ENCODE measurements around the gene SUMO2. TPM values are rescaled to one million over a fixed set of nuclear protein-coding genes. Genes with fewer than 3 reads are reported as not detected.
"Not testable (repeated sequence)": the region's sequence is repeated elsewhere in the genome, so short reads cannot be mapped to it uniquely, and the experiment has no call there.

Gene SUMO2
- total RNA-seq, 2 experiments from 2014 or later, result 491 to 520 TPM

- ATAC-seq (peak; percentile 10), DNase-seq (peak; percentile 60)
- CTCF ChIA-PET, result interaction anchor here (0.7 to 2.4 kb wide), 11 partner anchors 10 to 169 kb away, joined by 3 to 18 read pairs (median 4); partner anchors contain the start of genes MIF4GD and MRPL58
- Mint-ChIP-seq H3K36me3 (ENCODE audit: low read depth) (peaks cover 36% of the 10 kb centered on the region), H3K4me3 (peak overlapping the region; percentile 90), H3K4me1 (ENCODE audit: low read depth) (peaks cover 44% of the 10 kb centered on the region), H3K27ac (peak overlapping the region; percentile 90), H3K27me3 (ENCODE audit: low read depth) (no peaks in the 10 kb centered on the region), H3K9me3 (ENCODE audit: insufficient read depth) (no peaks in the 10 kb centered on the region)
- POLR2A ChIA-PET, result interaction anchor here (0.7 to 2.4 kb wide), 7 partner anchors 8 to 169 kb away, joined by 3 to 9 read pairs (median 4); partner anchors contain the start of genes JPT1, MIF4GD and NUP85
Observed at GRCh38 chr17:75181608-75182318, 996 bp downstream of the SUMO2 start.

DNA sequence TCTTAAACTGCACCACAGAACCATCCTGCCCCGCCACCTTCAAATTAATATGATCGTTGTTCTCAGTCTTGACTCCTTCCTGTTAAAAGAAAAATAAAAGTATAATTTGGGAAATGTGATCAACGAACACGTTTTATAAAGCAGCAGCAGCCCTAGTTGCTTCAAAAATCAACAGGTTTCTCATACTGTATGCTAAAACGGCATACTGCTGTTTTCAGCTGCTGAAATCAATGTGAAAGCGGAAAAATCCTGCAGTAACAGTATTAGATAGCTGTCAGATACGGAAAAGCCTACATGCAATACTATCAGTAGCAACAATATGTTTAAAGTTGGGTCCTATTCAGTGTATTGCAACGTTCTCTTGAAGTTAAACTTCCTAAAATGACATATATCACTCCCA is 1.6 kb downstream of the SUMO2 start:
- CTCF ChIA-PET, result interaction anchor here (0.7 to 2.1 kb wide), 10 partner anchors 10 to 168 kb away, joined by 3 to 18 read pairs (median 4); partner anchors contain the start of genes MIF4GD and MRPL58
- DNase-seq (no peak), ATAC-seq (no peak)
- H3K9me3 Mint-ChIP-seq (ENCODE audit: insufficient read depth), result no peaks in the 10 kb centered on the region
- no peaks in the 10 kb centered on the region for H3K27me3 Mint-ChIP-seq (ENCODE audit: low read depth)
- peak overlapping the region; percentile 90 for H3K27ac Mint-ChIP-seq
- POLR2A ChIA-PET, result interaction anchor here (0.7 to 2.4 kb wide), 6 partner anchors 8 to 168 kb away, joined by 3 to 7 read pairs (median 4); partner anchors contain the start of genes JPT1, MIF4GD and NUP85
- peaks cover 42% of the 10 kb centered on the region for H3K36me3 Mint-ChIP-seq (ENCODE audit: low read depth)
- H3K4me1 Mint-ChIP-seq (ENCODE audit: low read depth), result peaks cover 46% of the 10 kb centered on the region
- H3K4me3 Mint-ChIP-seq, result peak overlapping the region; percentile 90

GRCh38 chr17:75178453-75178852 is 4.3 kb downstream of the SUMO2 start:
- H3K27ac Mint-ChIP-seq, result no peak overlapping the region
- peaks cover 61% of the 10 kb centered on the region for H3K36me3 Mint-ChIP-seq (ENCODE audit: low read depth)
- no peaks in the 10 kb centered on the region for H3K27me3 Mint-ChIP-seq (ENCODE audit: low read depth)
- H3K9me3 Mint-ChIP-seq (ENCODE audit: insufficient read depth), result no peaks in the 10 kb centered on the region
- ChIA-PET POLR2A (interaction anchor here (0.6 to 0.7 kb wide), 2 partner anchors 9 to 24 kb away, joined by 4 read pairs; partner anchors contain the start of gene JPT1), CTCF (no interaction called here)
- DNase-seq (no peak), ATAC-seq (no peak)
- peaks cover 37% of the 10 kb centered on the region for H3K4me1 Mint-ChIP-seq (ENCODE audit: low read depth)
- no peak overlapping the region for H3K4me3 Mint-ChIP-seq

DNA sequence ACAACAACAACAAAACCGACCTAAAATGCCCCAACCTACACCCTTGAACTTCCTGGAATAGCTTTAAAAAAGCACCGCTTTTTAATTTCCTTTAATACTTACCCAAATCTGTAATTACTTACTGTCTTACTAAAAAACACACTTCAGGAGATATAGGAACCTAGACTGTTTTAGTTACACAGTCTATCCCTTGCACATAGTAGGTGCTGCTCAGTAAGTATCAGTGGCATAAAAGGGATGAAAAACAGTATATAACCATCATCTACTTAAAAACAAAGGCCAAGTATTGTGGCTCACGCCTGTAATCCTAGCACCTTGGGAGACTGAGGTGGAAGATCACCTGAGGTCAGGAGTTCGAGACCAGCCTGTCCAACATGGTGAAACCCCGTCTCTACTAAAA is 6.1 kb downstream of the SUMO2 start:
- DNase-seq, result no peak
- no peak for ATAC-seq
- Mint-ChIP-seq H3K27me3 (ENCODE audit: low read depth) (no peaks in the 10 kb centered on the region), H3K4me3 (no peak overlapping the region), H3K36me3 (ENCODE audit: low read depth) (peaks cover 71% of the 10 kb centered on the region), H3K27ac (no peak overlapping the region), H3K9me3 (ENCODE audit: insufficient read depth) (no peaks in the 10 kb centered on the region), H3K4me1 (ENCODE audit: low read depth) (peaks cover 43% of the 10 kb centered on the region)
- POLR2A ChIA-PET, result no interaction called here
- CTCF ChIA-PET, result interaction anchor here (1.8 to 2.2 kb wide), 2 partner anchors 25 to 63 kb away, joined by 9 to 13 read pairs; no protein-coding TSS in a partner anchor

DNA sequence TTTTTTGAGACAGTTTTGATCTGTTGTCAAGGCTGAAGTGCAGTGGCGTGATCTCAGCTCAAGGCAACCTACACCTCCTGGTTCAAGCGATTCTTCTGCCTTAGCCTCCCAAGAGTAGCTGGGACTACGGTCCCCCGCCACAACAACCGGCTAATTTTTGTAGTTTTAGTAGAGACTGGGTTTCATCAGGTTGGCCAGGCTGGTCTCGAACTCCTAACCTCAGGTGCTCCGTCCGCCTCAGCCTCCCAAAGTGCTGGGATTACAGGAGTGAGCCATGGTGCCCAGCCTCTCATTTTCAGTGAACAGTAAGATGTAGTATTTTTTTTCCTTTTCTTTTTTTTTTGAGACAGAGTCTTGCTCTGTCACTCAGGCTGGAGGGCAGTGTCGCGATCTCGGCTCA is 7.8 kb downstream of the SUMO2 start:
- no peaks in the 10 kb centered on the region for H3K9me3 Mint-ChIP-seq (ENCODE audit: insufficient read depth)
- CTCF ChIA-PET, result interaction anchor here (5.6 to 9.4 kb wide), 2 partner anchors 28 to 61 kb away, joined by 88 to 125 read pairs; partner anchors contain the start of gene NUP85
- H3K27me3 Mint-ChIP-seq (ENCODE audit: low read depth), result no peaks in the 10 kb centered on the region
- H3K4me1 Mint-ChIP-seq (ENCODE audit: low read depth), result peaks cover 35% of the 10 kb centered on the region
- no peak overlapping the region for H3K4me3 Mint-ChIP-seq
- POLR2A ChIA-PET, result interaction anchor here (0.7 to 2.3 kb wide), 3 partner anchors 8 to 26 kb away, joined by 4 to 11 read pairs (median 9); partner anchors contain the start of genes JPT1 and SUMO2
- H3K36me3 Mint-ChIP-seq (ENCODE audit: low read depth), result peaks cover 60% of the 10 kb centered on the region
- DNase-seq (no peak), ATAC-seq (no peak)
- H3K27ac Mint-ChIP-seq, result no peak overlapping the region

GRCh38 chr17:75173526-75173925 is 9.2 kb downstream of the SUMO2 start:
- POLR2A ChIA-PET, result interaction anchor here (0.6 to 2.3 kb wide), 4 partner anchors 10 to 49 kb away, joined by 3 to 11 read pairs (median 6); partner anchors contain the start of genes JPT1 and SUMO2

DNA sequence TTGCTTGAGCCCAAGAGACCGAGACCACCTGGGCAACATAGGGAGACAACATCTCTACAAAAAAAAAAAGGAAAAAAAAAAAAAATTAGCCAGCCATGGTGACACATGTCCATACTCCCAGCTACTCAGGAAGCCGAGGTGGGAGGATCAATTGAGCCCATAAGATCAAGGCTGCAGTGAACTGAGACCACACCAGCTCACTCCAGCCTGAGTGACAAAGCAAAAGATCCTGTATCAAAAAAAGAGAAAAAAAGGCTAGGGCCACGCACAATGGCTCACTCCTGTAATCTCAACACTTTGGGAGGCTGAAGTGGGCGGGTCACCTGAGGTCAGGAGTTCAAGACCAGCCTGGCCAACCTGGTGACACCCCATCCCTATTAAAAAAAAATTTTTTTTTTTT is 13.8 kb downstream of the SUMO2 start:
- ChIA-PET POLR2A (interaction anchor here (2.6 kb wide), 1 partner anchor 14 kb away, joined by 10 read pairs; the partner anchor contains the start of gene JPT1), CTCF (interaction anchor here (1.2 to 9.4 kb wide), 3 partner anchors 34 to 207 kb away, joined by 5 to 88 read pairs (median 26); partner anchors contain the start of gene NUP85)
- H3K36me3 Mint-ChIP-seq (ENCODE audit: low read depth), result peaks cover 44% of the 10 kb centered on the region
- DNase-seq (no peak), ATAC-seq (no peak)
- peaks cover 14% of the 10 kb centered on the region for H3K4me1 Mint-ChIP-seq (ENCODE audit: low read depth)
- H3K9me3 Mint-ChIP-seq (ENCODE audit: insufficient read depth), result no peaks in the 10 kb centered on the region
- no peaks in the 10 kb centered on the region for H3K27me3 Mint-ChIP-seq (ENCODE audit: low read depth)
- no peak overlapping the region for H3K4me3 Mint-ChIP-seq
- no peak overlapping the region for H3K27ac Mint-ChIP-seq

More at GRCh38 chr17:75173526-75173925, 9.2 kb downstream of the SUMO2 start:
- Mint-ChIP-seq H3K4me1 (ENCODE audit: low read depth) (peaks cover 21% of the 10 kb centered on the region), H3K36me3 (ENCODE audit: low read depth) (peaks cover 49% of the 10 kb centered on the region), H3K4me3 (no peak overlapping the region), H3K9me3 (ENCODE audit: insufficient read depth) (no peaks in the 10 kb centered on the region), H3K27ac (peak overlapping the region; percentile 28), H3K27me3 (ENCODE audit: low read depth) (no peaks in the 10 kb centered on the region)
- CTCF ChIA-PET, result interaction anchor here (0.9 to 9.4 kb wide), 8 partner anchors 13 to 212 kb away, joined by 3 to 125 read pairs (median 4); partner anchors contain the start of gene NUP85
- ATAC-seq (no peak), DNase-seq (no peak)

DNA sequence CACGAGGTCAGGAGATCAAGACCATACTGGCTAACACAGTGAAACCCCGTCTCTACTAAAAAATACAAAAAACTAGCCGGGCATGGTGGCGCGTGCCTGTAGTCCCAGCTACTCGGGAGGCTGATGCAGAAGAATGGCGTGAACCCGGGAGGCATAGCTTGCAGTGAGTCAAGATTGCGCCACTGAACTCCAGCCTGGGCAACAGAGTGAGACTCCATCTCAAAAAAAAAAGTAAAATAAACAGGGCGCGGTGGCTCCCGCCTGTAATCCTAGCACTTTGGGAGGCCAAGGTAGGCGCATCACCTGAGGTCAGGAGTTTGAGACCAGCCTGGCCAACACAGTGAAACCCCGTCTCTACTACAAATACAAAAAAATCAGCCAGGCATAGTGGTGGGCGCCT is 18.2 kb downstream of the SUMO2 start:
- not testable (repeated sequence) for DNase-seq; H3K27ac Mint-ChIP-seq; H3K4me1 Mint-ChIP-seq (ENCODE audit: low read depth); H3K9me3 Mint-ChIP-seq (ENCODE audit: insufficient read depth); ATAC-seq; H3K4me3 Mint-ChIP-seq; H3K27me3 Mint-ChIP-seq (ENCODE audit: low read depth)
- H3K36me3 Mint-ChIP-seq (ENCODE audit: low read depth), result peaks cover 36% of the 10 kb centered on the region
- POLR2A ChIA-PET, result interaction anchor here (0.9 to 1.1 kb wide), 2 partner anchors 15 to 19 kb away, joined by 3 to 6 read pairs; no protein-coding TSS in a partner anchor
- CTCF ChIA-PET, result interaction anchor here (0.9 to 3.1 kb wide), 2 partner anchors 50 to 203 kb away, joined by 3 to 12 read pairs; no protein-coding TSS in a partner anchor

- Mint-ChIP-seq H3K27me3 (ENCODE audit: low read depth) (no peaks in the 10 kb centered on the region), H3K36me3 (ENCODE audit: low read depth) (peaks cover 37% of the 10 kb centered on the region), H3K4me1 (ENCODE audit: low read depth) (peaks cover 4% of the 10 kb centered on the region), H3K27ac (no peak overlapping the region), H3K4me3 (no peak overlapping the region), H3K9me3 (ENCODE audit: insufficient read depth) (no peaks in the 10 kb centered on the region)
- POLR2A ChIA-PET, result interaction anchor here (0.8 to 1.1 kb wide), 2 partner anchors 8 to 17 kb away, joined by 4 to 5 read pairs; no protein-coding TSS in a partner anchor
- CTCF ChIA-PET, result interaction anchor here (0.6 to 2.9 kb wide), 2 partner anchors 8 to 249 kb away, joined by 3 to 8 read pairs; no protein-coding TSS in a partner anchor
- DNase-seq, result no peak
- no peak for ATAC-seq
Observed at GRCh38 chr17:75163074-75163473, 19.7 kb downstream of the SUMO2 start.

GRCh38 chr17:75160211-75160610 is 22.5 kb downstream of the SUMO2 start:
- H3K4me1 Mint-ChIP-seq (ENCODE audit: low read depth), result peaks cover 13% of the 10 kb centered on the region
- peak overlapping the region; percentile 30 for H3K27ac Mint-ChIP-seq
- no peaks in the 10 kb centered on the region for H3K9me3 Mint-ChIP-seq (ENCODE audit: insufficient read depth)
- DNase-seq, result no peak
- no peak for ATAC-seq
- ChIA-PET POLR2A (no interaction called here), CTCF (interaction anchor here (1.0 to 2.2 kb wide), 4 partner anchors 12 to 46 kb away, joined by 3 to 6 read pairs (median 4); no protein-coding TSS in a partner anchor)
- H3K4me3 Mint-ChIP-seq, result no peak overlapping the region
- H3K27me3 Mint-ChIP-seq (ENCODE audit: low read depth), result no peaks in the 10 kb centered on the region
- peaks cover 24% of the 10 kb centered on the region for H3K36me3 Mint-ChIP-seq (ENCODE audit: low read depth)

GRCh38 chr17:75159196-75160031 is 23.3 kb downstream of the SUMO2 start:
- Mint-ChIP-seq H3K36me3 (ENCODE audit: low read depth) (peaks cover 21% of the 10 kb centered on the region), H3K27ac (no peak overlapping the region), H3K4me3 (no peak overlapping the region), H3K9me3 (ENCODE audit: insufficient read depth) (no peaks in the 10 kb centered on the region), H3K27me3 (ENCODE audit: low read depth) (no peaks in the 10 kb centered on the region), H3K4me1 (ENCODE audit: low read depth) (peaks cover 21% of the 10 kb centered on the region)
- ATAC-seq (no peak), DNase-seq (no peak)
- CTCF ChIA-PET, result interaction anchor here (0.8 to 2.2 kb wide), 4 partner anchors 13 to 45 kb away, joined by 3 to 6 read pairs (median 4); no protein-coding TSS in a partner anchor
- POLR2A ChIA-PET, result interaction anchor here (0.6 kb wide), 1 partner anchor 87 kb away, joined by 3 read pairs; no protein-coding TSS in a partner anchor
